GM20000 (cell line): ENCODE results near the gene NUP62.

Experiments
- DNase-seq: peaks from one replicate; pipeline ENCODE4 v3.0.0; 2012; ENCODE audit warnings: low spot score
- CTCF ChIP-seq: IDR thresholded peaks from 2 replicates; pipeline ENCODE4 v1.5.1; 2012; ENCODE audit warnings: mild to moderate bottlenecking, control low read depth; ENCODE audit errors: extremely low read depth, missing control alignments

Gene NUP62

GRCh38 chr19:49870309-49870901 is 58.9 kb downstream of the NUP62 start:
- TF ChIP-seq CTCF, result no peak
- DNase-seq, result no peak

GRCh38 chr19:49869484-49870308 is 59.6 kb downstream of the NUP62 start:
- DNase-seq, result peak; percentile 93
- no peak for TF ChIP-seq CTCF

GRCh38 chr19:49869009-49869483 is 60.3 kb downstream of the NUP62 start:
- DNase-seq, result no peak
- TF ChIP-seq CTCF, result no peak

- no peak for TF ChIP-seq CTCF
These were observed 62.1 kb downstream of the NUP62 start, which contains the start of gene PNKP for GRCh38 chr19:49866933-49867782. Gene PNKP (minus strand): TSS chr19:49867576. CDS start chr19:49867204, 372 bp downstream.

GRCh38 chr19:49864890-49865289 is 64.4 kb downstream of the NUP62 start:
- TF ChIP-seq CTCF, result no peak
- DNase-seq, result no peak

More at GRCh38 chr19:49866933-49867782, 62.1 kb downstream of the NUP62 start, which contains the start of gene PNKP:
- DNase-seq, result peak; percentile 96

GRCh38 chr19:49863935-49864320 is 65.4 kb downstream of the NUP62 start:
- no peak for DNase-seq

More at GRCh38 chr19:49863935-49864320, 65.4 kb downstream of the NUP62 start:
- no peak for TF ChIP-seq CTCF
